Stimulated activated CD4-positive, alpha-beta T cell treated with anti-CD3 and anti-CD28 coated beads, Interleukin-1b, Interleukin-23, amount 100 ng/mL, for 48 hours (primary cell): Measurements from ENCODE around the gene BHLHA15.

ENCODE experiments used
- DNase-seq: peaks from one replicate; pipeline ENCODE4 v3.0.0-alpha.2; 2020

BHLHA15 gene

DNA sequence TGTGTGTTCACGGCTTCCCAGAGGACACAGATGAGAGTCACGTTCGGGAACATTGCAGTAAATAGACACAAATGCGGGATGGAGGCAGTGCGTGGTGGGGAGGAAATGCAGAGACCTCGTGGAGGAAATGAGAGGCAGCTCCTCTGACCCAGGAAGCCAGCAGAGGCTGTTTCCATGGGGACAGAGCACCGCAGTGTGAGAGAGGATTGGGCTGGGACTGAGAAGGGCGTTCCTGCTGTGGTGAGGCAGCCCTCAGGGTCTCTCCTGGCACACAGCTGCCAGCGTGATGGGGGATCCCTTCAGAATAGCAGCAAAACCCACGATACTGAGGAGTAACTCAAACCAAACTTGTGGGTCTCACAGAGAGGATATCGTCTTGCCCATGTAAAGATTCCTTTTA is 21.7 kb upstream of the BHLHA15 start:
- no peak for DNase-seq

DNA sequence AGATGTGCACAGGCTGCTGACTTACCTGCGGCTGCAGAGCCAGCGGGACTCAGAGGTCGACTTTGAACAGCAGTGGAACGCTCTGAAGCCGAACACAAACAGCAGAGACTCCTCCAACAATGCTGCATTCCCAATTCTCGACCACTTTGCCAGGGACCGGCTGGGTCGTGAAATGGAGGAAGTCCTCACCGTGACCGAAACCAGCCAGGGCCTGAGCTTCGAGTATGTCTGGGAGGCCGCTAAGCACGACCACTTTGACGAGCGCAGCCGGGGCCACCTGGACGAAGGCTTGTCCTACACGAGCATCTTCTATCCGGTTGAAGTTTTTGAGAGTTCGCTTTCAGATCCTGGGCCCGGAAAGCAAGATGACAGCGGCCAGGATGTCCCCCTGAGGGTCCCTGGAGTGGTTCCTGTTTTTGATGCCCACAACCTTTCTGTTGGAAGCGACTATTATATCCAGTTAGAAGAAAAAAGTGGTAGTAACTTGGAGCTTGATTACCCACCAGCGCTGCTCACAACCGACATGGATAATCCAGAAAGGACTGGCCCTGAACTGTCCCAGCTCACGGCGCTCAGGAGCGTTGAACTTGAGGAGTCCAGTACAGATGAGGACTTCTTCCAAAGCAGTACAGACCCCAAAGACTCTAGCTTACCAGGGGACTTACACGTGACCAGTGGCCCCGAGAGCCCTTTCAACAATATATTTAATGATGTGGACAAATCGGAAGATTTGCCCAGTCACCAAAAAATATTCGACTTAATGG is 19.4 kb upstream of the BHLHA15 start:
- DNase-seq: no peak

DNA sequence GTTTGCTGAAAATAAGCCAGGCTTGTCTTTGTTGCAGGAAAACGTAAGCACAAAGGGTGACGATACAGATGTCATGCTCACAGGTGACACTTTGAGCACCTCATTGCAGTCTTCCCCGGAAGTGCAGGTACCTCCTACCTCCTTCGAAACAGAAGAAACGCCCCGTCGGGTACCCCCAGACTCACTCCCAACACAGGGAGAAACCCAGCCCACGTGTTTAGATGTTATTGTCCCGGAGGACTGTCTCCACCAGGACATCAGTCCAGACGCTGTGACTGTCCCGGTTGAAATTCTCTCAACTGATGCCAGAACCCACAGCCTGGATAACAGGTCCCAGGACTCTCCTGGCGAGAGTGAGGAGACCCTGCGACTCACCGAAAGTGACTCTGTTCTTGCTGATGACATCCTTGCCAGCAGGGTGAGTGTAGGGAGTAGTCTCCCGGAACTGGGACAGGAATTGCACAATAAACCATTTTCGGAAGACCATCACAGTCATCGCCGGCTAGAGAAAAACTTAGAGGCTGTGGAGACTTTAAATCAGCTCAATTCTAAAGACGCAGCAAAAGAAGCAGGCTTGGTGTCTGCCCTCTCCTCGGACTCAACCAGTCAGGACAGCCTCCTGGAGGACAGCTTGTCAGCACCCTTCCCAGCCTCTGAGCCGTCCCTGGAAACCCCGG is 18.3 kb upstream of the BHLHA15 start:
- DNase-seq: no peak

DNA sequence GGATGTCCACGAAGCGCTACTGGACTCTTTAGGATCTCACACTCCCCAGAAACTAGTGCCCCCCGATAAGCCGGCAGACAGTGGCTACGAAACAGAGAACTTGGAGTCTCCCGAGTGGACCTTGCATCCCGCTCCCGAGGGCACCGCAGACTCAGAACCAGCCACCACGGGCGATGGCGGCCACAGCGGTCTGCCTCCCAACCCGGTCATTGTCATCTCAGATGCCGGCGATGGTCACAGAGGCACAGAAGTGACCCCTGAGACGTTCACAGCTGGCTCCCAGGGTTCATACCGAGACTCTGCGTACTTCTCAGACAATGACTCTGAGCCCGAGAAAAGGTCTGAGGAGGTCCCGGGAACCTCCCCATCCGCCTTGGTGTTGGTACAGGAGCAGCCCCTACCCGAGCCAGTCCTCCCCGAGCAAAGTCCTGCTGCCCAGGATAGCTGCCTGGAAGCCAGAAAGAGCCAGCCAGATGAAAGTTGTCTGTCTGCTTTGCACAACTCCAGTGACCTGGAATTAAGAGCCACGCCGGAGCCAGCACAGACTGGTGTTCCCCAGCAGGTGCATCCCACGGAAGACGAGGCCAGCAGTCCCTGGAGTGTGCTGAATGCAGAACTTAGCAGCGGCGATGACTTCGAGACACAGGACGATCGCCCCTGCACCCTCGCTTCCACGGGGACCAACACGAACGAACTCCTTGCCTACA is 17.6 kb upstream of the BHLHA15 start:
- DNase-seq: no peak

DNA sequence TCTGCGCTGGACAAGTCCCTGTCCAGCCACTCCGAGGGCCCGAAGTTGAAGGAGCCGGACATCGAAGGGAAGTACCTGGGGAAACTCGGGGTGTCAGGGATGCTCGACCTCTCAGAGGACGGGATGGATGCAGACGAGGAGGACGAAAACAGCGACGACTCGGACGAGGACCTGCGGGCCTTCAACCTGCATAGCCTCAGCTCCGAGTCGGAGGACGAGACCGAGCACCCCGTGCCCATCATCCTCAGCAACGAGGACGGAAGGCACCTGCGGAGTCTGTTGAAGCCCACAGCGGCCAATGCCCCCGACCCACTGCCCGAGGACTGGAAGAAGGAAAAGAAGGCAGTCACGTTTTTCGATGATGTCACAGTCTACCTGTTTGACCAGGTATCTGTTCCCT is 17.1 kb upstream of the BHLHA15 start:
- no peak for DNase-seq

DNA sequence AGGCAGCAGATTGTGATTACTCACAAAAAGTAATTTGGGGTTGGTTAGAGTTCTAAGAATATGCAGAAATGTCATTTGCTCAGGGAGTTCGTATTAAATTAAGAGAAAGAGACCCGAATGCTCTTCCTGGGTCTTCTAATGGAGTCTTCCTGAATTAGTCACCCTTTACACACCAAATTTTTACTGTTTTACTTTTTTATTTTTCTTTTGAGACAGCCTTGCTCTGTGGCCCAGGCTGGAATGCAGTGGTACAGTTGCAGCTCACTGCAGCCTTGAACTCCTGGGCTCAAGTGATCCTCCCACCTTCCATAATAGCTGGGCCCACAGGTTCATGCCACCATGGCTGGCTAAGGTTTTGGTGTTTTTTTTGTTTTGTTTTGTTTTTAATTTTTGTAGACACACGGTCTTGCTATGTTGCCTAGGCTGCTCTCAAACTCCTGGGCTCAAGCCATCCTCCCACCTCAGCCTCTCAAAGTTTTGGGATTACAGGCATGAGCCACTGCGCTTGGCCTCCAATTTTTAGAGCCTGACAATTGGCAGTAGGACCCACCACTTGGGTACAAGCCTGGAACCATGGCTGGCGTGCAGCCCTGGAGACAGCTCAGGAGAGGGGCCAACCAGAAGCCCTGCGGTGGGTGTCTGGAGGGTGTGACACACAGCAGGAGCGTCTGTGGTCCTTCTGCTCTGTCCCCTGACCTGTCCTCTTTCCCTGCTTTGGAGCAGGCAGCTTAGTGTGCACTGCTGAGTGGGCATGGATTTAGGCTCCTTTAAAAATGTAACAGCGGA is 16.4 kb upstream of the BHLHA15 start:
- no peak for DNase-seq

DNA sequence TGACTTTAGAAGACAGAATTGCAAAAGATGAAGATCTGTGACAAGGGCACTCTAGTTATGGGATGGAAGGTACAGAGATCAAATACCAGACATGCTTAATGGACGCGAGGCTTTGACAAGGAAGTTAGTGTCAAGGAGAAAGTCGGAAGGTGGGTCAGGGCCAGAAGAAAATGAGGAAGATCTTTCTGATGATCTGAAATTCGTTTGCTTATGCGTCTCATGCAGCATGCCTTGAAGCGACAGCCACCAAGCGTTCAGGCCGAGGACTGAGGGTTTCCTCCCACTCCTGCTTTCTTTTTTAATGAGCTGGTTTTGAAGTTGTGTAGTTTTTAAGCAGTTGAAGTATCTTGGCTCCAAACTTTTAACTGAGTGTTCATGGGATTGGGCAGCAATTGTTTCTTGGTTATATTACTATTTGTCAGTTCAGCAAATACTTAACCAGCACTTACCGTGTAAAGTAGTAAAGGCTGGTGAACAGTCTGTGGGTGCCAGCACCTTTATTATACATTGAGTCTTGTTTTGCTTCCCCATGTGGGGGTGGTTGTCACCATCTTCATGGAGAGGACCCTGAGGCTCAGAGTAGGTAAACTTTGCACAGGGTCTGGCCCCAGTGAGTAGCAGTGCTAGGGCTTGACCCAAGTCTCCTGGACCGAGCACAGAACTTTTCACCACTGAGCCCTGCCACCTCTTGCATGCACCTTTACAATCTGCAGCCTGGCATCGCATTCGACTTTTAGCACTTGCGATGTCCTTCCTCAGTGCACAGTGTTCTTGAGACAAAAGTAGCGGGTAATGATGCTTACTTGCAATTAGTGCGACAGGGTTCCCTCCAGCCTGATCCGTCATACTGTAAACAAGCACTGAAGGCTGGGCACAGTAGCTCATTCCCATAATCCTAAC is 14.3 kb upstream of the BHLHA15 start:
- no peak for DNase-seq

DNA sequence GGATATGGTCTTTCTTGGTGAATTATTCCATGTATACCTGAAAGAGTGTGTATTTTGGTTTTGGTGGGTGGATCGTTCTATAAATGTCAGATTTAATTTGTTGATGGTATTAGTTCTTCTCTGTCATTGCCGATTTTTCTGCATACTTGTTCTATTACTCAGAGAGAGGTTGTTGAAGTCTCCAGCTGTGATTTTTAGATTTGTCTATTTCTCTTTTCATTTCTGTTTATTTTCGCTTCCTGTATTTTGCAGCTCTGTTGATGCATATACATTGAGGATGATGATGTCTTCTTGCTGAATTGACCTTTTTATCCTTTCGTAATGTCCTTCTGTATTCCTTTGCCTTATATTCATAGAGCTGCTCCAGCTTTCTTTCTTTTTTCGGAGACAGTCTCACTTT is 12.1 kb upstream of the BHLHA15 start:
- no peak for DNase-seq

DNA sequence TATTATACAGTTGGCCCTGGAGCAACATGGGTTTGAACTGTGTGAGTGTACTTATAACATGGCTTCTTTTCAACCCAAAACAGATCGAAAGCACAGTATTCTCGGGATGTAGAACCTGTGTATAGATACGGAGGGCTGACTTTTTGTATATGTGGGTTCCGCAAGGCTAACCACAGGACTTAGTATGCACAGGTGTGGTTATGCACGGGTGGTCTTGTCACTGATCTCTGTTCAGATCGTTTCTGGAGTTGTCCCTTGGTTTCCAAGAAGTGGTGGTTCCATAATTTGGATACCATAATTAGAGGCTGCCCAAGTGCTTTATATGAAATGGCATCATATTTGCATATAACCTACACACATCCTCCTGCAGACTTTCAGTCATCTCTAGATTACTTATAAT is 10.9 kb upstream of the BHLHA15 start:
- DNase-seq: no peak

DNA sequence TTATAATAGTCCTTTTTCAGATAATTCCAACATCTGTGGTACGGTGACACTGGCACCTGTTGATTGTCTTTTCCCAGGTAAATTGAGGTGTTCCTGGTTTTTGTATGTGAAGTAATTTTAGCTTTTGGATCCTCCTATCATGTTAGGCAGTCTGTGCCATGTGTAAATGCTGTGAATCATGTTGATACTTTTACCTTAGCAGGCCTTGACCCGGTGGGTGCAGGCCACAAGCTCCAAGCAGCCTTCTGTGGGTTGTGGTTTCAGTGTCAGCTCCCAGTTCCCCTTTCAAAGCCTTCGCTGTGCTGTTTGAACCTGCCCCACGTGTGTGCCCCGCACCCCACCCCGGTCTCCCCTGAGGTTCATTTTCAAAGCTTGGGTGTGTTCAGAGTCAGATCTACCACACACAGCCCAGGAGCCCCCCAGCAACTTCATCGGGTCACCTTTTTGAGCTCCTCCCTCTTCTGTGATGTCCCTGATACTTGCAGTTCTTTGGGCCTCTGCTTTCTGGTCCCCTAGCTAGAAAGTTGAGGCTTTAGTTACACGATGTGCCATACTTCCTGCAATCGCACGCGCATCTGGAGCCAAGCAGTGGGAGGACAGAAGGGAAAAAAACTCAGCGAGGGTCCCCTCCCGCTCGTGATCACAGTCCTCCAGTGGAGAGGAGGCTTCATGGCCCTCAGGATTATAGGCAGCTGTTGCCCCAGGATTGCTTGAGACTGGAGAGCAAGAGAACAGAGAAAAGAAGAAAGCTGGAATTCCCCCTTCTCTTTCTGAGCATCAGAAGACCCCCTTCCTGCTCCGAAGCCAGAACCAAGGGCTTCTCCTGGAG is 8.7 kb upstream of the BHLHA15 start:
- DNase-seq: peak; percentile 79

DNA sequence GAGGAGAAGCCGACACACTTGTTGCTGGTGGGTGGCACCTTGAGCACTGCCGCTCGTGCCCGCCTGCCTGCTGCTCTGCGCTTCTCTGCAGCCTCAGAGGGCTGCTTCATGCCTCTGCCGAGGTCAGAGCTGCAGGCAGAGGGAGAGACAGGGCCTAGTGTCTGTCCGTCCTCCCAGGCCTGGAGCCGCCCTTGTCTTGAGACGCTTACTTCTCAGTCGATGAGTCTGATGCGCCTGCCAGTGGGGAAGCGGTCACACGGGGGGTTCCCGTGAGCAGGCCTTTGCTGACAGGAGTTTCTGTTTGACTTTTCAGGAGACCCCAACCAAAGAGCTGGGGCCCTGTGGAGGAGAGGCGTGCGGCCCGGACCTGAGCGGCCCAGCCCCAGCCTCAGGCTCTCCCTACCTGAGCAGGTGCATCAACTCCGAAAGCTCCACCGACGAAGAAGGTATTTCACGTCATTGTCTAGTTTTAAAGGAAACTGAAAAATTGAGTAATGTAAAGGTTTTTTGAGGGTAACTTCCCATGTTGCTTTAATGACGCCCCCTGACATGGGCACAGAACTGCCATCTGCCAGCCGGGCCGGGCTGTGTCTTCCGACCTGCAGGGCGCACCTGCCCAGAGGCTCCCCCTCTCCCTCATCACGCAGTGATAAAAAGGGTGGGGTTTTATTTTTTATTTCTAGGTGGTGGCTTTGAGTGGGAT is 7.8 kb upstream of the BHLHA15 start:
- DNase-seq: no peak

DNA sequence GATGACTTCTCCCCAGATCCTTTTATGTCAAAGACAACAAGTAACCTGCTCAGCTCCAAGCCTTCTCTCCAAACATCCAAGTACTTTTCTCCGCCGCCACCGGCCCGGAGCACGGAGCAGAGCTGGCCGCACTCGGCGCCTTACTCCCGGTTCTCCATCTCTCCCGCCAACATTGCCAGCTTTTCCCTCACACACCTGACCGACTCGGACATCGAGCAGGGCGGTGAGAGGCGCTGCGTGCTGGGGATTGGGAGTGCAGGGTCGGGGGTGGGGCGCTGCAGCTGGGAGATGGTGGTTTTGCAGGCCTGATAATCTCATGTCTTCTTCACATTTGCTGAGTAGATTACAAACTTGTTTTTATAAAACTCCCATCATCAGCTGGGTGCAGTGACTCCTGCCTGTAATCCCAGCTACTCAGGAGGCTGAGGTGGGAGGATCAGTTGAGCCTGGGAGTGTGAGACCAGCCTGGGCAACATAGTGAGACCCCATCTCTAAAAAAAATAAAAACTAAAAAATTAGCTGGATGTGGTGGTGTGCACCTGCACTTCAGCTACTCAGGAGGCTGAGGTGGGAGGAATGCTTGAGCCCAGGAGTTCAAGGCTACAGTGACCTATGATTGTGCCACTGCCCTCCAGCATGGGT is 7.2 kb upstream of the BHLHA15 start:
- no peak for DNase-seq

DNA sequence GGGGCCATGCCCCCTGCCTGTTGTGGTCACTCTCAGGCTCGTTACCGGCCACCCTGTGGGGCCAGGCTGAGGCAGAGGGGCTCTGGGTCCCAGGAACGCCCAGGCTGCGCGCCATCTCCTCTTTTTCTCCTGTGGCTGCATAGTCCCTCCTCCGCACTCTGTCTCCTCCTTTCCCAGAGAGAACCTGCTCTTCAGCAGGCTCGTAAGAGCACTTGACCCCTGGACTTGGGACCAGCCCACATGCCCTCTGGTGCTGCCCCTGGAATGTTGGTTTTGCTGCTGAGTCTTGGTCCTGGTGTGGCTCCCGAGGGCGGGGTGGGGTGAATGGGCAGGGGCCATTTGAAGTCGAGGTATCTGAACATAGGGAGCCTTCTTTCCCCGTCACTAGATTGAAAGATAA is 6.6 kb upstream of the BHLHA15 start:
- DNase-seq: no peak

DNA sequence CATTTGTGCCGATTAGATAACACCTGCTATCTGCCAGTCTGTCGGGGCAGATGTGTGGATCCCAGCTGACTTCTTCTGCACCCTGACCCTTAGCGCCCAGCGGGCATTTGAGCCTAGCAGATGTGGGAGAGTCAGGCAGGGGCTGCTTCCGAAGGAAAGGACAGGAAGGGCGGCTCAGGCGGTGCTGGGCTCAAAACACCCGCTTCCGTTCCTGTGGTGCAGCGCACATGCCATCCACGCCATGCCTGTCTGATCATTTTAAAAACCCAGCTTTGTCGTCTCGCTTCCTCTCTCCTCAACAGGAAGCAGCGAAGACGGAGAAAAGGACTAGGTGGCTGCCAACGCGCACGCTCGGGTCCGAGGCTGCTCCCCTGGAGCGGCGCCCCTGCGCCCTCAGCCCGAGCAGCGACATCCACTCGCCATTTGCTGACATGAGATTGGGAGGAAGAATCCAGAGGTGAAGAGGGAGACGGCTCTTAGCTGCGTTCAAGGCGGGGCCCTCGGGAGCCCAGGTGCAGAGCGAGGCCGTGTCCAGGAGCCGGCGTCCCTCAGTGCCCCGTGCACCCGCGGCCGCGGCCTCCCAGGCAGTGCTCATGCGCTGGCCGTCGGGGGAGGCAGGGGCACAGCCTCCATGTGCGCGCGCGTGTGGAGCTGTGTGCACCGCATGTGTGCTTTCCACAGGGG is 5.9 kb upstream of the BHLHA15 start:
- no peak for DNase-seq

DNA sequence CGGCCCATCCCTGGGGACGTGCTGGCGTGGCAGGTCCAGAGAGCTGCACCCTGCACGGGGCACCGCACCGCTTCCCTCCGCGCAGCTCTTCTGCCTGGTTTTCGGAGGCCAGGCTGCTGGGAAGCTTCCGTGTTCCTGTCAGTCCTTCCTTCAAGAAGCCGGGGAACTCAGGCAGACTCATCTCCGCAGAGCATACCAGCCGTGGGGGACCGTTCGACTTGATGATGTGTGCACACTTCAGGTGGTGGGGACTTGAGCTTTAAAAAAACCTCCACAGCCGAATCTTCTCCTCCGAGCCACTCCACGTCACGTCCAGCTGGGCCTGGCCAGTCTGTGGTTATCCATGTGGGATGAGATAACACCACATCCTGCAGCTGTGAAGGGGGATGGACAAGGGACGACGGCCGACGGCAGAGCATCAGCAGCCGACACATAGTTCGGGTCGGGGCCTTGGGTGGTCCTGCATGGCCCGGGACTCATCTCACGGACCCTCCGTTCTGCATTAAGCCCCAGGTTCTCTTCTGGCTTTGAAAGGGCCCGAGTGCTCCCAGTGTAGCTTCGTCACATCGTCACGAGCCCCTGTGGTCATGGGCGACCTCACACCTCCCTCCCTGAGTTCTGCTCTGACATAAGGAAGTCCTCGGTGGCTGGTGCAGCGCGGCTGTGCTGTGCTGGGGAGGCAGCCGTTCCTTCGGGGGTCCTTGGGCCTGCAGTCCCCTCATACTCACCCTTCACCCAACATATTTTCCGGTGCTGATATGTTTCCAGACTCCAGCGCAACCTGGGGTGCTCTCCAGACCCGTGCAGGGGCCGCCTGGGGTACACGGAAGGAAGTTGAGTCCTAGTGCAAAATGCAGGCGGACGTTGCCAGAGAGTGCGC is 4.5 kb upstream of the BHLHA15 start:
- no peak for DNase-seq

DNA sequence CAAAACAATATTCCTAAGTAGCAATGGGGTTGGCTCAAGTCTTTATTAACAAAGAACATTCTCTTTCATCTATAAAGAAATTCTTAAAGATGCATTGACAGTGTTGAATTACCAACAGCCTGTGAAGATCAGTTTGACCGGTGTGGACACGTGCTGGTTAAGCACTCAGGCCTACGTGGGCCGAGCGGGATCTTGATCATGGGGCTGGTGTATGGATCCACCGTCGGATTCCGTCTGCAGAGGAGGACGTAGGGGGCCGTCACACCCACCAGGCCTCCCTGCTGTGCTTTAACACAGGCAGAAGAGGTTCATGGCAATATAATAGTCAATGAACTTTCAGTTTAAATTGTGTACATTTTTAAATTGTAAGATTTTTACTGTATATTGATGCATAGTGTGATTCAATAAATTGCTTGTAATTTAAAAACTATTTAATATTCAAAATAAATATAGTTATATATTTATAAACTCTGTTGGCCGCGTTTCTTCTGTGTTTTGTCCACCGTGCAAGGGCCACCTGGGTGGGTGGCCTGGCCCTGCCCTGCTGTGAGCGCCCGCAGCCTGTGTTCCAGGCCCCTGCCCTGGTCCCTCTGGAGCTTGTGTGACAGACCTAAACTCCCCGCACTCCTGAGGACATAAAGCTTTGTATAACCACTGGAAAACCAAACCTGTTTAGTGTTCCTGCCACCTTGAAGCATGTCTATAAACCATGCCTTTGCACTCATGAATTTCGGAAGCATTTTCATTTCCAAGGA is 1.9 kb upstream of the BHLHA15 start:
- DNase-seq: no peak

DNA sequence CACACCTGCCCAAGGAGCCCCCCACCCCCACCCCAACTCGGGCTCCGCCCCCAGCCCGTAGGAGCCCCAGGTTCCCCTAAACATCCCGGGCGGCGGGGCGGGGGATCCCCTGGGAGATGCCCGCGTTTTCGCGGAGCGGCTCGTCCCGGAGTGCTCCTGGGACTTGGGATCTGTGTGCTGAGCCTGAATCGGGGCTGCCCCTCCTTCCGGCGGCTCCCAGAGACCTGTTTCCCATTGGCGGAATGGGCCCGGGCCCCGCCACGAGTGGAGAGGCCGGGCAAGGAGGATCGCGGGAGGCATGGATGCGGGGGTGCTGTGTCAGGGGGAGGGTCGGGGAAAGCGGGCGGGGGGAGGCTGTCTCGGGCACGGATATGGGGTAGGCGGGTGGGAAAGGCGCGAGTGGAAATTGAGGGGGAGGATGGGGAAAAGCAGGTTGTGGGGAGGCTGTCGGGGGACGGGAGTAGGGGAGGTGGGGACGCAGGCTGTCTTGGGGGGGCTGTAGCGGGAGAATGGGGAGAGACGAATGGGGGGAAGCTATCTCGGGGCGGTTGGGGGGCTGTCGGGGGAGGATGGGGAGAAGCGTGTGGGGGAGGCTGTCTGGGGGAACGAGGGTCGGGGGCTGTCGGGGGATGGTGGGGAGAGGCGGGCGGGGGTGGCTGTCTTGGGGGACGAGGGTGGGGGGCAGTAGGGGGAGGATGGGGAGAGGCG is 572 bp upstream of the BHLHA15 start:
- no peak for DNase-seq
